T-helper 22 cell (primary cell): Measurements from ENCODE around the gene RAB10.
"Not testable (repeated sequence)": the region's sequence is repeated elsewhere in the genome, so short reads cannot be mapped to it uniquely, and the experiment has no call there.

Experiments used
- DNase-seq: peaks from one replicate; pipeline ENCODE4 v3.0.0-alpha.2; 2020; ENCODE audit warnings: low read depth

The RAB10 gene

GRCh38 chr2:26016012-26016705 is 17.7 kb upstream of the RAB10 start:
- DNase-seq: no peak

- DNase-seq: not testable (repeated sequence)
Observed at GRCh38 chr2:26016706-26017045, 17.2 kb upstream of the RAB10 start.

DNA sequence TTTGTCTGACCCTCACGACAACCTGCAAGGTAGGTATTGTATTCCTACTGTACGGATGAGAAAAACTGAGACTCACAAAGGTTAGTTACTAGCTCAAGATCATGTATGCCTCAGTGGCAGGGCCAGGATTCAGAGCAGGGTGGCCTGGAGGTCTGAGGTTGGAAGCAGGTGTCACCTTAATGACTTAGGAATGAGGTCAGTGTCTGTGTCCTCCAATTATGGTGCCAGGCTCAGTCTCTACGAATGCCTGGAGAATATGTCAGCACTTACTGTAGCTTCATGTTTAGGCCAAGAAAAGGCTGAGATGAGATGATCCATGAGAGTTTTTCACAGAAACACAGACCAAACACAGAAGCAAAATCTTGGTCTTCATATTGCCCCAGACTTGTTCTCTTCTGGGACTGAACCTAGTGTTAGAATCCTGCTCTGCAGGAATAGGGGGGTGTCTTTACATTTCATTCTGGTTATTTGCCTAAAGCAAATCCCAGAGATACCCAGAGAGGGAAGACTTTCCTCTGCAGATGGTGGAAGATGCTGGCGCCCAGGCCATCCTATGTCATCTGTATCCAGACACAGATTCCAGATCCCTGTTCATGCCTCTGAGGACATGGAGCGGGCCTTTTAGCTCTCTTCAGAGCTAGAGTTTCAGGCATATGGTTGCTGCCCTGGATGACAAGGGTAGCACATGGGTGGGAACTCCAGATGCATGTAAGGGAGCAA is 16.3 kb upstream of the RAB10 start:
- no peak for DNase-seq

GRCh38 chr2:26018184-26019055 is 15.5 kb upstream of the RAB10 start:
- no peak for DNase-seq

DNA sequence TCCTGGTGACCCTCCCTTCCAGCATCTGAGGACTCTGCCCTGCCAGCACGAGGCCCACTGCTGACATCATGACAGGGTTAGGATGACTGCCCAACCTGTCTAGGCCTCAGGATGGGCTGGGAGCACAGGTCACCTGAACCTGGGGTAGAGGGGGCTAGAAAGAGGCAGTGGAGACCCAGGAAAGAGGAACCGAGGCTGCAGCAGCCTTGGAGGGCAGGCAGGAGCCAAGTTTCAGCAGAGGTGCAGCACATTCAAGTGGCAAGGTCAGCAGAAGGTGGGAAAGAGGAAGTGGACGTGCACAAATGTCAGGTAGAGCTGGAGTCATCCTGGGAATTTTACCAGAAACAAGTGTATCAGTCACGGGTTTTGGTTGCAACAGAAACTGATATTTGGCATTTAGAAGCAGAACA is 13.6 kb upstream of the RAB10 start:
- no peak for DNase-seq

DNA sequence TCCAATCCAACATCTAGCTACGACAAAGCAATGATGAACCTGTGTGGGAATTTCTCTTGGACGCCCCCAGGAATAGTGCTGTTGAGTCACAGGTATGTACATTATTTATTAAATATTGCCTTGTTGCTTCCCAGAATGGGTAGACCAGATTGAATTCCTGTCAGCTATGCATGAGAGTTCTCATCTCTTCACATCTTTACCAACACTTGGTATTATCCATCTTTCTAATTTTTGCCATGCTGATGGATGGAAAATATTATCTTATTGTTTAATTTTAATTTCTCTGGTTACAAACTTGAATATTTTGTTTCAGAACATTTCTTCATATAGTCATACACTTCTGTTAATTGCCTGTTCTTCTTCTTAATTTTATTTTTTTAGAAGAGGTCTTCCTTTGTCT is 9.6 kb upstream of the RAB10 start:
- DNase-seq: no peak

- DNase-seq: no peak
Observed at GRCh38 chr2:26025509-26025908, 8.4 kb upstream of the RAB10 start.

DNA sequence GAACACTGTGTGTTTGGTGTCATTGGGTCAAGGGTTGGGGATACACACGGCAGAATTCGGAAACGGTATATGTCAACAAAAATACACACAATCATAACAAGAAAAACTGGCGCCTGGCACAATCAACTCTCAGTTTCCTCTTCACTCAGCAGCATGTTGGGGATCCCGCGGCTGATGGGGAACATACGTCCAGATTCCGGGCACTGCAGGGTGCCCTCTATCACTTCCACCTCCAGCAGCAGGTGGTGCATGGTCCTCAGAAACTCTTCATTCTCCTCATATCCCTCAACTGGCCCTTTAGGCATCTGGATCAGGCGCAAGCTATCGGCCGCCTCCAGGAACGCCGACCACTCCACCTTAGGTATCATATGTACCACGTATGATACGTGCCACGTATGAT is 5.8 kb upstream of the RAB10 start:
- DNase-seq: not testable (repeated sequence)

- not testable (repeated sequence) for DNase-seq
Observed at GRCh38 chr2:26032586-26033269, 1.2 kb upstream of the RAB10 start.

GRCh38 chr2:26033270-26033817 is 540 bp upstream of the RAB10 start:
- no peak for DNase-seq

DNA sequence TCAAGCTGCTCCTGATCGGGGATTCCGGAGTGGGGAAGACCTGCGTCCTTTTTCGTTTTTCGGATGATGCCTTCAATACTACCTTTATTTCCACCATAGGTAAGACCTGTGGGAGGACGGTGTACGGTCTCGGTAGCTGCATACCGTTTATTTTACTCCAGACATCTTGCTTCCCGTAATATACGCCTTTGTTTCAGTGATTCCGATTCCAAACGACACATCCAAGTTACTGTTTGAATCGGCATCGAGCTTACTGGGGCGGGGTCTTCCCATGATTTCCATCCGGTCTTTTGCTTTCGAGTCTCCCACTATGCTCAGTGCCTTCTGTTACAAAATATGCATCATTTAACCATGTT is 731 bp downstream of the RAB10 start:
- DNase-seq: peak; percentile 4

DNA sequence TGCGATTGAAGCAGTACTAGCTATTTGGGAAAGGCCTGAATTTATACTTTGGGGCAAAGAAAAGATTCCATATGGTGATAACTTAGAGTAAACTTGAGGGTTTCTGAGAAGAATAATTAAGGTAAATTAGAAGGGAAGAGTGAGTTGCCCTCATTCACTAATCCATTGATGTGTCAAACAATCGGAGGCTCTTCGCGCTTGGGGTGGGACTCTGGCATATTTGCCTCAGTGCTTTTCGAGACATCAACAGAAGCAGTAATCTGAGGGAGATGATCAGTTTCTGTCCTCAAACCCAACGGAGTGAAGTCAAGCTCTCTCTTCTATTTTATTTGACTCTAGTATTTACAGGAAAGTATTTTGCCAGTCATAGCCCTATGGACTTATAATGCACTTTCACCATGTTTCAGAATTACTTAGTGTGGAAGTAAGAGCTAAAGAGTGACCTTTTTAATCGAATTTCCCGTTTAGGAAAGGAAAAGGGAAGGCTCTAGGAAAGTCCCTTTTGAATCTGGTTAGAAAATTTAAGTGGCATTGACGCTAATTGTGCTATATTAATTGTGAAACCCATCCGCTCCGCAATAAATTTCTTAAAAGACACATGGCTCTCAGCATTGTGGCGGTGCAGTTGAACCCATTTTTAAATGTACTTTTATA is 1.3 kb downstream of the RAB10 start:
- DNase-seq: no peak

DNA sequence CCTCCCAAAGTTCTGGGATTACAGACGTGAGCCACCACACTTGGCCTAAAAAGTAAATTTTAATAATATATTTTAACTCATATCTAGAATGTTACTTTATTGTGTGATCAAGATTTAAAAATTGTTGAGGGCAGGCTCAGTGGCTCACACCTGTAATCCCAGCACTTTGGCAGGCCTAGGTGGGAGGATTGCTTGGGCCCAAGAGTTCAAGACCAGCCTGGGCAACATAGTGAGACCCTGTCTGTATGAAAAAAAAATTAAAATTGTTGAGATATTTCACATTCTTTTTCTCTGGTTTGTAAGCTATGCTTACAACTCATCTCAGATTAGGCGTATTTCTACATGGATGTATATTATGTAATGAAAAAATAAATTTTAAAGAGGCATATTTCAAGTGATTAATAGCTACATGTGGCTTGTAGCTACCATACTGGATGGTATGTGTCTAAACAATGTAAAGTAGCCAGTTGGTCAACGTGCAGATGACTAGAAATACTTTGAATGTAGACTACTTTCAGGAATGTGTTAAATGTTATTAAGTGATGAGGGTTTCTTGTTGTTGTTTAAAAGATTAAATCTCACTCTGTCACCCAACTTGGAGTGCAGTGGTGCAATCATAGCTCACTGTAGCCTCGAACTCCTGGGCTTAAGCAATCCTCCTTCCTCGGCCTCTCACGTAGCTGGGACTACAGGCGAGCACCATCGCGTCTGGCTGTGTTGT is 5.9 kb downstream of the RAB10 start:
- DNase-seq: no peak

DNA sequence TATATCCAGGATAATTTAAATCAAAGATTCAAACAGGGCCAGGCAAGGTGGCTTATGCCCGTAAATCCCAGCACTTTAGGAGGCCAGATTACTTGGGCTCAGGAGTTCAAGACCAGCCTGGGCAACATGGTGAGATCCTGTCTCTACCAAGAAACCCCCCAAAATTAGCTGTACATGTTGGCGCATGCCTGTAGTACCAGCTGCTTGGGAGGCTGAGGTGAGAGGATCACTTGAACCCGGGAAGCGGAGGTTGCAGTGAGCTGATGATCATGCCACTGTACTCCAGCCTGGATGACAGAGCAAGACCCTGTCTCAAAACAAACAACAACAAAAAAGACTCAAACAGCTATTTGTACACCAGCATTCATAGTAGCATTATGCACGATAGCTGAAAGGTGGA is 9.2 kb downstream of the RAB10 start:
- DNase-seq: no peak

- DNase-seq: no peak
Observed at GRCh38 chr2:26043862-26044696, 10.2 kb downstream of the RAB10 start.

DNA sequence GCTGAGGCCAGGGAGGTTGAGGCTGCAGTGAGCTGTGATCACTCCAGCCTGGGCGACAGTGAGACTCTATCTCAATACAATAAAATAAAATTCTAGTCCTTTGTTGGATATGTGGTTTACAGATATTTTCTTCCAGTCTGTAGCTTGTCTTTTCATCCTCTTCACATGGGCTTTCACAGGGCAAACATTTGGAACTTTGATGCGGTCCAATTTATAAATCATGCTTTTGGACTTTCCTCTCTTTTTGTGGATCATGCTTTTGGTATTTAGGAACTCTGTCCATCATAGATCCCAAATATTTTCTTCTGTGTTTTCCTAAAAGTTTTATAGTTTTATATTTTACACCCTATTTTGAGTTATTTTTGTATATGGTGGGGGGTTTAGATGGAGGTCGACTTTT is 14.9 kb downstream of the RAB10 start:
- DNase-seq: no peak

DNA sequence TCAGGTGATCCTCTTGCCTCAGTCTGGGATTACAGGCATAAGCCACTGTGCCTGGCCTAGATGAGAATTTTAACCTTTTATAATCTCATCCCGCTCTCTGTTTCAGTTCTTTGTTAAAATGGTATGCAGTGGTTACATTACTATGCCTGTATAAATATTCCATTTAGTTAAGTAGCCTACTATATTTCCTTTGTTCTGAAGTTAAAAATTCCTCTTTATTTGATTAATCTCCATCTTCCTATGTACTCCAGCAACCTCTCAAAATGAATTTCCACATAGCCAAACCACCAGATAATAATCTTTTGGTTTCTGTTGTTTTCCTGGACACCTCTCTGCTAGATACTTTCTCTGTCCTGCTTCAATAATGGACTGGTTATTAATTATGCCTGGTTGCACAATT is 15.8 kb downstream of the RAB10 start:
- no peak for DNase-seq

- DNase-seq: no peak
Observed at GRCh38 chr2:26052740-26053139, 18.9 kb downstream of the RAB10 start.

- no peak for DNase-seq
Observed at GRCh38 chr2:26054598-26055348, 20.9 kb downstream of the RAB10 start.
